Measurements from ENCODE around the gene QRICH2. TPM values are rescaled to one million over a fixed set of nuclear protein-coding genes. Genes with fewer than 3 reads are reported as not detected.

QRICH2 gene
- total and polyA plus RNA-seq, 9 of the 15 experiments (the other 6 are each of a cell fraction or from before 2014, with no cell fraction given) = 0.03 to 1.6 (median 0.81) TPM

GRCh38 chr17:76268015-76268749 is 39.9 kb downstream of the QRICH2 start (continued):
- TF ChIP-seq NR2F6 (CRISPR knock-in tag; IDR thresholded peaks at IDR 0.05) (no peak), ZFP1 (CRISPR knock-in tag; IDR thresholded peaks at IDR 0.05) (no peak), TFAP4 (CRISPR knock-in tag; IDR thresholded peaks at IDR 0.05; ENCODE audit: borderline replicate concordance) (peak; percentile 60; the same call in 1 of the 2 replicates), FOXA3 (CRISPR knock-in tag; conservative IDR thresholded peaks at IDR 0.05 in 1 of 2, IDR thresholded peaks at IDR 0.05 in 1 of 2) (no peak), DLX4 (CRISPR knock-in tag; IDR thresholded peaks at IDR 0.05) (no peak), ZNF253 (CRISPR knock-in tag; conservative IDR thresholded peaks at IDR 0.05) (no peak), EP400 (IDR thresholded peaks at IDR 0.05) (peak; percentile 86), MITF (IDR thresholded peaks at IDR 0.05) (peak; percentile 83), ZBTB11 (CRISPR knock-in tag; IDR thresholded peaks at IDR 0.05) (peak in 1 of 3 experiments; percentile 18; a peak in 1 of 6 replicates), STAT5B (CRISPR knock-in tag; IDR thresholded peaks at IDR 0.05) (no peak), GTF2A2 (tag; IDR thresholded peaks at IDR 0.05) (no peak), RCOR1 (IDR thresholded peaks at IDR 0.05; ENCODE audit: borderline replicate concordance in 1 of 2, low read depth in 2 of 2, low read length in 2 of 2) (peak; percentile 12 to 55; a peak in 1 of 4 replicates), ZNF592 (IDR thresholded peaks at IDR 0.05) (peak; percentile 84), XRCC3 (IDR thresholded peaks at IDR 0.05) (no peak), POLR2AphosphoS2 (IDR thresholded peaks at IDR 0.05; ENCODE audit: low read length) (no peak)

All from K562 (cell line).